IMR-90 (cell line): Measurements from ENCODE around the gene TP63. TPM values are rescaled to one million over a fixed set of nuclear protein-coding genes. Genes with fewer than 3 reads are reported as not detected.
A peak's percentile ranks its signal among the peaks of the same experiment; 100 is the strongest.

Experiments used
- ATAC-seq: fragments of 200-7000 bp; cut with Tn5 transposase; 2 replicates; pipeline ENCODE4 v1.9.1; 2020; ENCODE audit warnings: low read depth, mild to moderate bottlenecking, moderate library complexity
- BruUV-seq: library from RNA; stranded (reverse); fragments of 400-500 nt; replicated peaks from 2 replicates; lab custom pipeline; 2021; lab: Mats Ljungman, UMichigan
- CTCF ChIA-PET: fragments of 300-600 bp; formaldehyde crosslinking; extraction: SDS; loops from one replicate; lab custom pipeline; 2021; ENCODE audit warnings: antibody characterized with exemption; lab: Yijun Ruan, JAX
- POLR2A ChIA-PET: fragments of 300-600 bp; sonication (Branson Sonifier 250); formaldehyde crosslinking; loops from one replicate; lab custom pipeline; 2022; ENCODE audit warnings: antibody characterized with exemption; ENCODE audit not compliant: unreplicated experiment; lab: Charles Lee
- DNase-seq: peaks from one replicate; pipeline ENCODE4 v3.0.0; 2013
- H2AFZ ChIP-seq: replicated peaks from 2 replicates; pipeline ENCODE3; 2013; ENCODE audit warnings: low read length, mild to moderate bottlenecking; ENCODE audit not compliant: poor library complexity
- H2AK5ac ChIP-seq: 2 replicates; pipeline ENCODE4 v1.6.1; 2013; ENCODE audit warnings: low read depth, low read length, inconsistent platforms
- H2AK9ac ChIP-seq: replicated peaks from 2 replicates; pipeline ENCODE3; 2013; ENCODE audit warnings: mild to moderate bottlenecking, low read depth, low read length, moderate library complexity; ENCODE audit not compliant: poor library complexity
- H2BK120ac ChIP-seq: 2 replicates; pipeline ENCODE4 v1.6.1; 2013; ENCODE audit warnings: low read depth, low read length, inconsistent platforms
- H2BK15ac ChIP-seq: 3 replicates; pipeline ENCODE4 v1.6.1; 2013; ENCODE audit warnings: low read depth, low read length, inconsistent platforms
- H2BK20ac ChIP-seq: 2 replicates; pipeline ENCODE4 v1.6.1; 2013; ENCODE audit warnings: low read depth, mild to moderate bottlenecking, inconsistent platforms, low read length, moderate library complexity
- H2BK5ac ChIP-seq: 2 replicates; pipeline ENCODE4 v1.6.1; 2013; ENCODE audit warnings: mild to moderate bottlenecking, low read depth, low read length, inconsistent platforms; ENCODE audit not compliant: poor library complexity, severe bottlenecking
- H3K14ac ChIP-seq: replicated peaks from 2 replicates; pipeline ENCODE4 v1.6.1; 2013; ENCODE audit warnings: low read depth, low read length, inconsistent platforms
- H3K18ac ChIP-seq: 2 replicates; pipeline ENCODE4 v1.6.1; 2013; ENCODE audit warnings: low read depth, low read length, control low read depth
- H3K23ac ChIP-seq: 2 replicates; pipeline ENCODE4 v1.6.1; 2013; ENCODE audit warnings: low read depth, low read length, inconsistent platforms
- H3K27ac ChIP-seq: 2 replicates; pipeline ENCODE4 v1.5.1; 2013; ENCODE audit warnings: mild to moderate bottlenecking, control low read depth, low read length; ENCODE audit not compliant: insufficient read depth
- H3K27me3 ChIP-seq: 2 replicates; pipeline ENCODE4 v1.6.1; 2013; ENCODE audit warnings: low read length; ENCODE audit not compliant: control insufficient read depth, insufficient read depth
- H3K36me3 ChIP-seq: 2 replicates; pipeline ENCODE4 v1.6.1; 2013; ENCODE audit warnings: low read length, mixed read lengths; ENCODE audit not compliant: control insufficient read depth, insufficient read depth
- H3K4ac ChIP-seq: 2 replicates; pipeline ENCODE4 v1.6.1; 2013; ENCODE audit warnings: low read depth, low read length, inconsistent platforms
- H3K4me1 ChIP-seq: 2 replicates; pipeline ENCODE4 v1.6.1; 2013; ENCODE audit warnings: low read length, mixed read lengths; ENCODE audit not compliant: control insufficient read depth, insufficient read depth
- H3K4me2 ChIP-seq: 2 replicates; pipeline ENCODE4 v1.6.1; 2013; ENCODE audit warnings: low read depth, mild to moderate bottlenecking, control low read depth, low read length, moderate library complexity
- H3K4me3 ChIP-seq: 2 replicates; pipeline ENCODE4 v1.5.1; 2013; ENCODE audit warnings: low read depth, mild to moderate bottlenecking, control low read depth, low read length, moderate library complexity; ENCODE audit not compliant: insufficient read depth
- H3K56ac ChIP-seq: 2 replicates; pipeline ENCODE4 v1.6.1; 2013; ENCODE audit warnings: low read length, inconsistent platforms; ENCODE audit not compliant: insufficient read depth; ENCODE audit errors: extremely low read depth
- H3K79me1 ChIP-seq, 2 experiments: 2 replicates each; pipeline ENCODE4 v1.6.1; 2013; ENCODE audit warnings: low read length in 2 of 2, inconsistent platforms in 1 of 2, low read depth in 1 of 2
- H3K9ac ChIP-seq: 2 replicates; pipeline ENCODE4 v1.6.1; 2013; ENCODE audit warnings: low read depth, low read length, control low read depth
- H3K9me1 ChIP-seq: 2 replicates; pipeline ENCODE4 v1.6.1; 2013; ENCODE audit warnings: low read length, inconsistent platforms; ENCODE audit not compliant: insufficient read depth
- H3K9me3 ChIP-seq: 2 replicates; pipeline ENCODE4 v1.6.1; 2013; ENCODE audit warnings: low read length; ENCODE audit not compliant: control insufficient read depth, insufficient read depth
- H4K20me1 ChIP-seq: 2 replicates; pipeline ENCODE4 v1.6.1; 2013; ENCODE audit warnings: low read length, inconsistent platforms; ENCODE audit not compliant: insufficient read depth
- H4K5ac ChIP-seq: 2 replicates; pipeline ENCODE4 v1.6.1; 2013; ENCODE audit warnings: mild to moderate bottlenecking, low read depth, low read length, control low read depth
- H4K8ac ChIP-seq, 2 experiments: 2 replicates each; pipeline ENCODE4 v1.6.1; 2013; ENCODE audit warnings: low read depth in 2 of 2, low read length in 2 of 2, control low read depth in 1 of 2, inconsistent platforms in 1 of 2
- H4K91ac ChIP-seq: 2 replicates; pipeline ENCODE4 v1.6.1; 2013; ENCODE audit warnings: low read depth, low read length, inconsistent platforms; ENCODE audit not compliant: insufficient read depth
- BHLHE40 ChIP-seq: fragments of 150-350 bp; IDR thresholded peaks from 2 replicates; pipeline ENCODE4 v1.6.1; 2016; ENCODE audit warnings: mild to moderate bottlenecking, low read depth, low read length
- CEBPB ChIP-seq: IDR thresholded peaks from 2 replicates; pipeline ENCODE4 v1.6.1; 2012; ENCODE audit warnings: low read depth, low read length, improper control_type of control experiment
- FOS ChIP-seq: fragments of 150-350 bp; IDR thresholded peaks from 2 replicates; pipeline ENCODE4 v1.6.1; 2016; ENCODE audit warnings: low read depth, low read length
- WGBS, 2 experiments: methylation state at CpG; one replicate each; pipeline versions ENCODE4 v1.1.5 to v1.1.7; 2013; ENCODE audit warnings: missing lambda C conversion rate in 2 of 2; ENCODE audit not compliant: insufficient read length in 1 of 2; ENCODE audit errors: extremely low coverage in 2 of 2; 5-methylcytosine and 5-hydroxymethylcytosine counted together
- dilution Hi-C: fragments of 300-500 bp; cut with HindIII; formaldehyde crosslinking; loops from one replicate; pipeline ENCODE4 v1.14.3; 2018; ENCODE audit warnings: low sequenced_read_pairs; ENCODE audit not compliant: unreplicated experiment
- in situ Hi-C: fragments of 300-500 bp; cut with MboI; formaldehyde crosslinking; loops from 3 replicates; pipeline ENCODE4 v1.14.3; 2019; ENCODE audit warnings: low sequenced_read_pairs, inconsistent platforms, mixed read lengths
- intact Hi-C: fragments of 100-400 bp; cut with micrococcal nuclease; formaldehyde crosslinking; loops from 2 replicates; pipeline ENCODE4 v1.10.0; 2022
- polyA plus RNA-seq, 3 experiments: library from polyadenylated mRNA; depleted of rRNA; stranded (reverse); fragments of >200 nt; gene quantifications; 2 replicates each; pipeline ENCODE4 v1.2.3, GENCODE V29; 2012; ENCODE audit warnings: low replicate concordance in 1 of 3
- total RNA-seq: library from RNA; depleted of rRNA; stranded (reverse); fragments of >200 nt; gene quantifications from 2 replicates; pipeline ENCODE4 v1.2.3, GENCODE V29; 2012

The TP63 gene
- total and polyA plus RNA-seq, 2 of the 4 experiments (the other 2 are of a cell fraction): not detected

GRCh38 chr3:189766416-189766815 is 135.2 kb downstream of the TP63 start:
- H3K4ac ChIP-seq: no peak overlapping the region
- WGBS, 2 experiments: no CpG with 5 or more reads among the region's 2 CpGs
- no peak overlapping the region for H2BK5ac ChIP-seq
- no peak overlapping the region for H3K4me2 ChIP-seq
- no peak overlapping the region for H3K4me3 ChIP-seq
- DNase-seq (peak; percentile 7), ATAC-seq (peak; percentile 74)
- TF ChIP-seq CEBPB: no peak
- no peak for TF ChIP-seq FOS
- no peak for TF ChIP-seq BHLHE40
- H2BK120ac ChIP-seq: no peak overlapping the region
- no peak overlapping the region for H3K27ac ChIP-seq
- H2AK9ac ChIP-seq: no peak overlapping the region
- H3K23ac ChIP-seq: no peak overlapping the region
- no peak overlapping the region for H4K5ac ChIP-seq
- H3K9me1 ChIP-seq: no peaks in the 10 kb centered on the region
- no peak overlapping the region for H2BK15ac ChIP-seq
- in situ Hi-C loops (no loop called here), intact Hi-C loops (no loop called here), dilution Hi-C loops (no loop called here)
- H3K56ac ChIP-seq: no peak overlapping the region
- H2AFZ ChIP-seq: no peak overlapping the region
- H4K20me1 ChIP-seq: no peaks in the 10 kb centered on the region
- H2AK5ac ChIP-seq: no peak overlapping the region
- H4K91ac ChIP-seq: no peak overlapping the region
- H3K9ac ChIP-seq: no peak overlapping the region
- BruUV-seq: no TSS peak
- H4K8ac ChIP-seq: no peak overlapping the region
- no peaks in the 10 kb centered on the region for H3K9me3 ChIP-seq
- H3K4me1 ChIP-seq: no peaks in the 10 kb centered on the region
- no peak overlapping the region for H3K14ac ChIP-seq
- H3K18ac ChIP-seq: no peak overlapping the region
- ChIA-PET CTCF (interaction anchor here (1.0 kb wide), 1 partner anchor 12 kb away, joined by 4 read pairs; no protein-coding TSS in a partner anchor), POLR2A (no interaction called here)
- H2BK20ac ChIP-seq: no peak overlapping the region
- peaks cover 1% of the 10 kb centered on the region; the same call in 1 of the 2 replicates for H3K27me3 ChIP-seq
- no peaks in the 10 kb centered on the region for H3K36me3 ChIP-seq
- no peaks in the 10 kb centered on the region for H3K79me1 ChIP-seq
